LNCAP (cell line): ENCODE results near the gene BABAM2.

Experiments
- CTCF ChIP-seq: fragments of 450-650 bp; IDR thresholded peaks from 2 replicates; pipeline ENCODE4 v1.5.1; 2017; ENCODE audit warnings: mild to moderate bottlenecking

Gene BABAM2

GRCh38 chr2:28343184-28343942 is 452.8 kb downstream of the BABAM2 start:
- no peak for TF ChIP-seq CTCF

GRCh38 chr2:28343971-28344715 is 453.6 kb downstream of the BABAM2 start:
- TF ChIP-seq CTCF, result no peak

- TF ChIP-seq CTCF, result no peak
Measured at GRCh38 chr2:28344756-28345373, 454.3 kb downstream of the BABAM2 start.

- no peak for TF ChIP-seq CTCF
Measured at GRCh38 chr2:28345619-28346018, 455.1 kb downstream of the BABAM2 start.

GRCh38 chr2:28346587-28346986 is 456.1 kb downstream of the BABAM2 start:
- TF ChIP-seq CTCF, result no peak

- no peak for TF ChIP-seq CTCF
Measured at GRCh38 chr2:28347193-28347592, 456.7 kb downstream of the BABAM2 start.

GRCh38 chr2:28347596-28347995 is 457.1 kb downstream of the BABAM2 start:
- TF ChIP-seq CTCF, result no peak
